Hematopoietic multipotent progenitor cell treated with erythropoietin and hydrocortisone succinate and interleukin-3 and kit ligand, for 4 days (in vitro differentiated cells): ENCODE measurements around the gene AP5B1.
"Not testable (repeated sequence)": the region's sequence is repeated elsewhere in the genome, so short reads cannot be mapped to it uniquely, and the experiment has no call there.

Experiments used
- DNase-seq: peaks from one replicate; pipeline ENCODE4 v3.0.0-alpha.2; 2015

The AP5B1 gene

DNA sequence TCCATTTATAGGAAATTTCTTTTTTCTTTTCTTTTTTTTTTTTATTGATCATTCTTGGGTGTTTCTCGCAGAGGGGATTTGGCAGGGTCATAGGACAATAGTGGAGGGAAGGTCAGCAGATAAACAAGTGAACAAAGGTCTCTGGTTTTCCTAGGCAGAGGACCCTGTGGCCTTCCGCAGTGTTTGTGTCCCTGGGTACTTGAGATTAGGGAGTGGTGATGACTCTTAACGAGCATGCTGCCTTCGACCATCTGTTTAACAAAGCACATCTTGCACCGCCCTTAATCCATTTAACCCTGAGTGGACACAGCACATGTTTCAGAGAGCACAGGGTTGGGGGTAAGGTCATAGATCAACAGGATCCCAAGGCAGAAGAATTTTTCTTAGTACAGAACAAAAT lies 18.6 kb downstream of the AP5B1 start:
- not testable (repeated sequence) for DNase-seq

DNA sequence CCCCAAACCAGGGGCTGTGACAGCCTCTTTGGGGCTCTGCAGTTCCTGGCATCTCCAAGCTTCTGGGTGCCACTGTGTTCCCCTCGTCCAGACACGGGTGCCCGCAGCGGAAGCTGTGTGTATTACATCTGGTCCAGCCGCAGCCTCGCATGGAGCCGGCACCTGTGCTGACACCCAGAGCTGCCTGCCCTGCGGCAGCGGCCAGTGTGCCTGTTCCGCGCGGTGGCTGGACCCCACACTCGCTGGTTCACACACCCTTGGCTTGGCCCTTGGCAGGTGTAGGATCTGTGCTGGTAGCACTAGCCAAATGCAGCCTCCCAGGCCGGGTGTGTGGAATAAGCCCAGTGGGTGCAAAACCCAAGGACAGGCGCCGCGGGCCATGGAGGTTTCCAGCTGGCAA lies 35.7 kb downstream of the AP5B1 start:
- DNase-seq: no peak

DNA sequence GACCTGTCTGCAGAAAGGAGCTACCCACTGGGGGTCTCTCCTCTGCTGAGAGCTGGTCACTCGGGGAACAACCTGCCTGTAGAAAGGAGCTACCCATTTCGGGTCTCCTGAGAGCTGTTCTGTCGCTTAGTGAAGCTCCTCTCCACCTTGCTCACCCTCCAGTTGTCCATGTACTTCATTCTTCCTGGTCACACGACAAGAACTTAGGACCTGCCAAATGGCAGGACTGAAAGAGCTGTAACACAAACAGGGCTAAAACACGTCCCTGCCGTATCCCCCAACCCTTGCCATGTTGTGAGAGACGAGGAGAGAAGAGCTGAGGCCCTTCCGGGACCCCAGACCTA lies 36.1 kb downstream of the AP5B1 start:
- no peak for DNase-seq

DNA sequence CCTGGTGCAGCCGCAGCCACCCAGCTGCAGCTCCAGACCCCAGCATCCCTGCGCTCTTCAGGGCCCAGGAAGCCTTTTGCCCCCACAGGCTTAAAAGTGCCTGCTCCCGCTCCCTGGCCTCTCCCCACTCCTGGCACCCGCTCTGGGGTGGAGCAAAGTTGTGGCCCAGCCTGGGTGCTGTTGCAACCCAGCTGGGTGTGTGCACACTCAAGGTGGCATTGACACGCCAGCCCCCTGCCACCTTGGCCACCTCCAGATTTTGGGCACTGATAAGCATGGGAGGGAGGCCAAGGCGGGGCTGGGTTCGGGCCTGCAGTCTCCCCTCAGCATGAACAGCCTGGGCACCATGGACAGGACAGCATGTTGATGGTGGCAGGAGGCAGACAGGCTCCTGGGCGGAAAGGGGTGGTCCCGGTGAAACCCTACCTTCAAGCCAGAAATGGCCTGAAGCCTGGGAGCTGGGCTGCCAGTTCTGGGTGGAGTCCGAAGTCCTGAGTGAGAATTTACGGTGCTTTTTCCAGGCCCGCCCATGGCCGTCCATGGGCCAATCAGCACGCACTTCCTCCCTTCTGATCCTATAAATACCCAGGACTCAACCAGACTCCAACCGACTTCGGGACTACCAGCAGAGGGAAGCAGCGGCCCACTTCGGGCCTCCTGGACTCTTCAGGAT lies 36.6 kb downstream of the AP5B1 start:
- peak; percentile 62 for DNase-seq

DNA sequence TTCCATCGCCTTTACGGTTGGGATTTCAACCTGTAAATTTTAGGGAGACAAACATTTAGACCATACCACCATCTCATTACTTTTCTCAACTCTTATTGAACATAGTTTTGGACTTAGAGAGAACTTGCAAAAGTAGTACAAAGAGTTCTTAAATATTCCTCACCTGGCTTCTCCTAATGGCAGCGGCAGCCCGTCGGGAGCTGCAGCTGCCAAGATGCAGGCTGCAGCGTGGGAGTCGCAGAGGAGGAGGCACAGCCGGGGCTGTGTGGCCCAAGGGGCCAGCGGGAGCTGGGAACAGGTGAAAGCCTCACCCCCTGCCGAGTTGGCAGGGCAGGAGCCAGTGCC lies 37.1 kb downstream of the AP5B1 start:
- DNase-seq: no peak

DNA sequence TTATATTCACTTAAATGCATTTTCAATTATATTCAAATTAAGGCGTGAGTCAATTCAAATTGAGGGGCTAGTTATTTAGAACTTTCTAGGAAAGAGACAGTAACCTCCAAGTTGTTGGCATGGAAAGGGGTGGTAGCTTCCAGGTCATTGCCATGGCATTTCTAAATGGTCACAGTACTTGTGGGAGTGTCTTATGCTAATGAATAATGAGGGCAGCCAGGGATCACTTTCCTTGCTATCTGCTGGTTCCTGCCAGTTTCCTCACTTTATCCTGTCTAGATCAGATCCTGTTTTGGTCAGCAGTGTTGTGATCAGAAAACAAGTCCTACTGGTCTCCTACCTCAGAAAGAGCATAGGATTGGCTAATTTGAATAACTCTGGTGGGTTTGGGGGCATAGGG lies 38.4 kb downstream of the AP5B1 start:
- DNase-seq: no peak

DNA sequence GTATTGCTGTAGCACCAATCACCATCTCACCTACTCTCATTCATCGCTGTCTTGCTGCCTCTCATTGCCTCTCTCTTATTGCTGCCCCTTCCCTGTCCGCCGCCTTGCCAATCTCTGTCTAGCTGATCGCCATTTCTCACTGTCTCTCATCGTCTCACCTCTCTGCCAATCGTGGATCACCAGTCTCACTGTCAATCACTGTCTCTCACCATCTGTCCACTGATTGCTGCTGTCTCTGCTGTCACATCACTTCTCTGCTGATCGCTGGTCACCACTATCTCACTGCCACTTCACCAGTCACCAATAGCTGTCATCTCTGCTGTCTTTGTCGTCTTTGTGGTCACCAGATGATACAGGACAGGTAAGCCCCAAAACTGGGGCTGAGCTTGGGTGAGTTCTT lies 39.6 kb downstream of the AP5B1 start:
- DNase-seq: no peak

DNA sequence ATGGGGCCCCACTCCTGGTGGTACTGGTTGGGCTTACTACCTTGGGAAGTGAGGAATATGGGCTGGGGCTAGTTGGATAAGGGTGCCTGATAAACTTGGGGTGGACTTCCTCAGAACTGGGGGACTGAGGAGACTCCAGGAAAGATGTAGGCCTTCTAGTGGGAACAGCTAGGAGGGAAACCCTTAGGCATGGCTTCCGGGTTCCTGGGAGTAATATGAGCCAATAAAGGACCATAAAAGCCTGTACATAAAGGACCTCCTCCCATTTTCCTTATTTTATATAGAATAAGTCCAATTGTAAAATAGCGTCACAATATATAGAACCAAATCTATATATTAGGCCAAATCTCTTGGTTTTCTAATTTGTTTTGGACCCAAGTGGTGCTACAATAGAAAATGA lies 41.8 kb downstream of the AP5B1 start:
- no peak for DNase-seq

DNA sequence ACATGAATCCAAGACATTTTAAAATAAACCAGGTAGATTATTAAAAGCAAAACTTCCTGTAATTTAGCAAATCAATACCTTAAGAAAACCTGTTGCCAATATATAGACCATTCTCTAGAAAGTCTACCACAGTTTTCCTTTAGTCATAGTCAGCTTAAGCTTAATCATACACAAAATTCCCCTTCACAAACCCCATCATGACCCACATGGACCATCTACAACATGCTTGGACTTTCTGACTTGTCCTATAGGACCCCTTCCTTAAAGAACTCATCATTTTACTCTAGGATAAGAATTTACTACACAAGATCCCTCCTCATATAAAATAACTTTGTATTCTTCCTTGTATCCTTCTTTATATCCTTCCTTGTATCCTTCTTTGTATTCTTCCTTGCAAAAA lies 44.0 kb downstream of the AP5B1 start:
- DNase-seq: no peak

DNA sequence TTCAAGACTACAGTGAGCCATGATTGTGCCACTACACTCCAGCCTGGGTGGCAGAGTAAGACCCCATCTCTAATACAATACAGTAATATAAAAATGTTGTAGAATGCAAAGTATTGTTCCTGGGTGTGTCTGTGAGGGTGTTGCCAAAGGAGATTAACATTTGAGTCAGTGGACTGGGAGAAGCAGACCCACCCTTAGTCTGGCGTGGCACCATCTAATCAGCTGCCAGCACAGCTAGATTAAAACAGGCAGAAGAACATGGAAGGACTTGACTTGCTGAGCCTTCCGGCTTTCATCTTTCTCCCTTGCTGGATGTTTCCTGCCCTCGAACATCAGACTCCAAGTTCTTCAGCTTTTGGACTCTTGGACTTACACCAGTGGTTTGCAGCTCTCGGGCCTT lies 45.7 kb downstream of the AP5B1 start:
- peak; percentile 65 for DNase-seq

DNA sequence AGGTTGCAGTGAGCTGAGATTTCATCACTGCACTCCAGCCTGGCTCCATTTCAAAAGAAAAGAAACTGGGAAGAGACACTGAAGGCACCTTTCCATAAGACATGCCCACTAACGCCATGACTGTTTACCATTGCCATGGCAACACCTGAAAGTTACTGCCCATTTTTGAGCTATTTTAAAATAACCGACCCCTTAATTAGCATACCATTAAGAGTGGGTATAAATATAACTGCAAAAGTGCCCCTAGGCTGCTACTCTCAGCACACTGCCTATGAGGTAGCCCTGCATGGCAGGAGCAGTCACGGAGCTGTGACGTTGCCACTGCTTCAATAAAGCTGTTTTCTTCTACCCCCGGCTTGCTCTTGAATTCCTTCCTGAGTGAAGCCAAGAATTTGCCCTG lies 50.3 kb downstream of the AP5B1 start:
- no peak for DNase-seq

DNA sequence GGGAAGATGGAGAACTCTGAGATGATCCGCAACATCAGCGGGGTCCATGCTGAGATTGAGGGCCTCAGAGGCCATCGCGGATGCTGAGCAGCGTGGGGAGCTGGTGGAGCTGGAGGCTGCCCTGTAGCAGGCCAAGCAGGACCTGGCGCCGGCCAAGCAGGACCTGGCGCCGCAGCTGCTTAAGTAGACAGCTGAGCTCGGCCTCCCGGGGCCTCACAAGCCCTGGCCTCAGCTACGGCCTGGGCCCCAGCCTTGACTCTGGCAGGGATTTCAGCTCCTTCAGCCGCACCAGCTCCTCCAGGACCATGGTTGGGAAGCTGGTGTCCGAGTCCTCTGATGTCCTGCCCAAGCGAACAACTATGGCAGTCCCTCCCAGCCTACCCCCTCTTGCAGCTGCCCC lies 52.9 kb downstream of the AP5B1 start:
- DNase-seq: no peak

DNA sequence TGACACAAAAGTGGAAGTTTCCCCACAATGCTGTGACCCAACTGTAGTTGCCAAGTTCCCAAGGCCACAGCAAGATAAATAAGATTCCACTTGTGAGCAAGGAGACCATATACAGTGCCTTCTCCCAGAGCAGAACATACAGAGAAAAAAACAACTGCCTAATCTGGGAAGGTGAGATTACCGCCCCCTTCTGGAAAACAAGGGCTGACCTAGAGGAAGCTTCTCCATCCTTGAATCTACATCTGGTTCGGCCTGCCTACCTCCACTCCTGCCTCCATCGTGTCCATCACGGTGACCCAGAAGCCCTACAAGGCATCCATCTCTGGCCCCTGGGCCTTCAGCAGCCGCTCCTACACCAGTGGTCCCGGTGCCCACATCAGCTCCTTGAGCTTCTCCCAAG lies 54.1 kb downstream of the AP5B1 start:
- peak; percentile 34 for DNase-seq
